KMS-11 (cell line): ENCODE measurements around the gene TSPAN14.
"Not testable (repeated sequence)": the region's sequence is repeated elsewhere in the genome, so short reads cannot be mapped to it uniquely, and the experiment has no call there.

Experiments used
- H2AFZ ChIP-seq: fragments of 200-600 bp; sonication (generic); 2 replicates; pipeline ENCODE4 v1.6.1; 2016; ENCODE audit warnings: antibody characterized with exemption, mixed run types, low read depth
- H3K27ac ChIP-seq: fragments of 200-600 bp; sonication (generic); 2 replicates; pipeline ENCODE4 v1.6.1; 2016; ENCODE audit warnings: mild to moderate bottlenecking, mixed run types
- H3K27me3 ChIP-seq: fragments of 200-600 bp; sonication (generic); 2 replicates; pipeline ENCODE4 v1.6.1; 2017; ENCODE audit warnings: mild to moderate bottlenecking, low read depth, mixed run types, moderate library complexity; ENCODE audit not compliant: insufficient read depth
- H3K36me3 ChIP-seq: fragments of 200-600 bp; sonication (generic); 2 replicates; pipeline ENCODE4 v1.6.1; 2017; ENCODE audit warnings: mild to moderate bottlenecking, mixed run types; ENCODE audit not compliant: insufficient read depth
- H3K4me1 ChIP-seq: fragments of 200-600 bp; sonication (generic); 2 replicates; pipeline ENCODE4 v1.6.1; 2016; ENCODE audit warnings: mild to moderate bottlenecking, low read depth, mixed run types; ENCODE audit not compliant: poor library complexity, severe bottlenecking
- H3K4me2 ChIP-seq: fragments of 200-600 bp; sonication (generic); 2 replicates; pipeline ENCODE4 v1.7.0; 2016; ENCODE audit warnings: mild to moderate bottlenecking, mixed run types
- H3K4me3 ChIP-seq: fragments of 200-600 bp; sonication (generic); IDR thresholded peaks from 2 replicates; pipeline ENCODE4 v1.6.1; 2017; ENCODE audit warnings: low read depth, low read length, mixed read lengths; ENCODE audit not compliant: insufficient read depth
- H3K79me2 ChIP-seq: fragments of 200-600 bp; sonication (generic); 2 replicates; pipeline ENCODE4 v1.6.1; 2016; ENCODE audit warnings: low read depth, mixed run types; ENCODE audit not compliant: insufficient read depth
- H3K9ac ChIP-seq: fragments of 200-600 bp; sonication (generic); 2 replicates; pipeline ENCODE4 v1.6.1; 2016; ENCODE audit warnings: mild to moderate bottlenecking, mixed run types
- H4K20me1 ChIP-seq: fragments of 200-600 bp; sonication (generic); 2 replicates; pipeline ENCODE4 v1.6.1; 2016; ENCODE audit warnings: mild to moderate bottlenecking, mixed run types; ENCODE audit not compliant: insufficient read depth
- TF ChIP-seq, protein P1 (sequence below): fragments of 200-600 bp; sonication (generic); conservative IDR thresholded peaks from 2 replicates; pipeline ENCODE4 v1.6.1; 2017; ENCODE audit warnings: low read depth, mild to moderate bottlenecking, antibody characterized with exemption, low read length, moderate library complexity, mixed read lengths

The TSPAN14 gene

DNA sequence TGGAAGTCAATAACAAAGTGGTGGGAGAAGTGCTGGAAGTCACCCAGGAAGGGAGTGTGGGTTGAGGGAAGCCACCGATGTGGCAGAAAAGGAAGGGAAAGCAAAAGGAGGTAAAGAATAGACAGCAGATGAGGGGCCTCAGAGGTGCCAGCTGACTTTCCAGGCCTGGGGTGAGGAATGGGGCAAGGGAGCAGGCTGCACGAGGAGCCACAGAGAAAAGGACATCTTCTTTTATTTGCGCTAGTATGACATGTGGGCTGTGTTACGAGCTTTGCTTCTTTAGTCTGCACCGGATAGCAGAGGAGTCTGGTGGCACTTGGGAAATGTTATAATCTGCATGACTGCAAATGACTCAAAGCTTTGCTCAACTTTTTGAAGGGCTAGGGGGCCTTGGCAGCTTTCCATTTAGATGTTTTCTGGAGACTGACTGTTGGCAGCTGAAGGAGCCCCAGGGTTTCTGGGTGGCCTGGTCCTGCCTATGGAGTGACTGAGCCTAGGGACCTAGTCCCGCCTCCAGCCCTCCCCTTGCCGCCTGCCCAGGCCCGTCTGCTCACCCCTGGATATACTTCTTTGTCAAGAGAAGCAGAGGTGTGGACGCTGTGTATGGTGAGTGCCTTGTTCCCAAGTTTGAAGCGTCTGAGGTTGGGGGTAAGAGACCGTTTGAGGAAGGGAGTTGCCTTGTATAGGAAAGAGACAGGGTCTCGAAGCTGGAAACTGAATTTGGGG, 40.7 kb upstream of the TSPAN14 start:
- no peak overlapping the region for H3K9ac ChIP-seq
- TF ChIP-seq, protein P1, sequence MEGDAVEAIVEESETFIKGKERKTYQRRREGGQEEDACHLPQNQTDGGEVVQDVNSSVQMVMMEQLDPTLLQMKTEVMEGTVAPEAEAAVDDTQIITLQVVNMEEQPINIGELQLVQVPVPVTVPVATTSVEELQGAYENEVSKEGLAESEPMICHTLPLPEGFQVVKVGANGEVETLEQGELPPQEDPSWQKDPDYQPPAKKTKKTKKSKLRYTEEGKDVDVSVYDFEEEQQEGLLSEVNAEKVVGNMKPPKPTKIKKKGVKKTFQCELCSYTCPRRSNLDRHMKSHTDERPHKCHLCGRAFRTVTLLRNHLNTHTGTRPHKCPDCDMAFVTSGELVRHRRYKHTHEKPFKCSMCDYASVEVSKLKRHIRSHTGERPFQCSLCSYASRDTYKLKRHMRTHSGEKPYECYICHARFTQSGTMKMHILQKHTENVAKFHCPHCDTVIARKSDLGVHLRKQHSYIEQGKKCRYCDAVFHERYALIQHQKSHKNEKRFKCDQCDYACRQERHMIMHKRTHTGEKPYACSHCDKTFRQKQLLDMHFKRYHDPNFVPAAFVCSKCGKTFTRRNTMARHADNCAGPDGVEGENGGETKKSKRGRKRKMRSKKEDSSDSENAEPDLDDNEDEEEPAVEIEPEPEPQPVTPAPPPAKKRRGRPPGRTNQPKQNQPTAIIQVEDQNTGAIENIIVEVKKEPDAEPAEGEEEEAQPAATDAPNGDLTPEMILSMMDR: no peak
- H3K36me3 ChIP-seq: no peaks in the 10 kb centered on the region
- no peak overlapping the region for H3K4me2 ChIP-seq
- H3K4me3 ChIP-seq: no peak overlapping the region
- H3K27me3 ChIP-seq: no peaks in the 10 kb centered on the region
- H4K20me1 ChIP-seq: no peaks in the 10 kb centered on the region
- no peaks in the 10 kb centered on the region for H3K79me2 ChIP-seq
- H3K27ac ChIP-seq: no peak overlapping the region
- H2AFZ ChIP-seq: no peak overlapping the region
- H3K4me1 ChIP-seq: no peaks in the 10 kb centered on the region

DNA sequence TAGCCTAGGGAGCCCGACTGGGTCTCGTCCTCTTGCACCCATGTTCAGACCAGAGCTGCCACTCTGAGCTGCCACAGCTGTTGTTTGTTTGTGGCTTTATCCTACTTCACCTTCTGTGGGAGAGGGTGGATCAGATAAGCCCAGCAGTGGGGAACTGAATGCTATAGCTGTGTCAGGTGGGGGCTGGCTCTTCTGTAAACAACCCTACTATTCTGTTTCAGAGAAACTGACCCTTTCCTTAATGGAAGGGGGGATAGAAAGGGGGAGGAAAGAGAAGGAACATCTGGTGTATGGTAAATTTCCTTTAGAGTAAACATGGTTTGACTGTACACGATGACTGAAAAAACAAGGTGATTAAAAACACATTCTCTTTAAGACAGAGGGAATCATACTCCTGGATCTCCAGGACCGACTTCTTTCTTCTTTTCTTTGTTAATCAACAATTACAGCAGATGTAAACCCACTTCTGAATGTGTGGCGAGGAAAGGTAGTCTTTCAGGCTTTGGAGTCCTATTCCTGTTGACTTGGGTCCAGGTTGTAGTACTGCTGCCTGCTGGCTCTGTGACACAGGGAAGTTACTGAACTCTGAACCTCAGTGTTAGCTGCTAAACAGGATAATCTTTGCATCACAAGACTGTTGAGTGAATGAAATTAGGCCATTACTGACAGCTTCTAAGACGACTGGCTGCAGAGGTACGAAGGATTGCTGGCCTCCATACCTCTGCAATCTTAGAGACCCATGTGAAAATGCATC, 39.8 kb upstream of the TSPAN14 start:
- Histone ChIP-seq H3K27me3 (no peaks in the 10 kb centered on the region), H3K27ac (no peak overlapping the region), H3K36me3 (no peaks in the 10 kb centered on the region), H3K4me1 (no peaks in the 10 kb centered on the region), H3K79me2 (no peaks in the 10 kb centered on the region), H3K9ac (no peak overlapping the region), H3K4me3 (no peak overlapping the region), H4K20me1 (no peaks in the 10 kb centered on the region), H2AFZ (no peak overlapping the region), H3K4me2 (no peak overlapping the region)
- TF ChIP-seq, protein P1: no peak

DNA sequence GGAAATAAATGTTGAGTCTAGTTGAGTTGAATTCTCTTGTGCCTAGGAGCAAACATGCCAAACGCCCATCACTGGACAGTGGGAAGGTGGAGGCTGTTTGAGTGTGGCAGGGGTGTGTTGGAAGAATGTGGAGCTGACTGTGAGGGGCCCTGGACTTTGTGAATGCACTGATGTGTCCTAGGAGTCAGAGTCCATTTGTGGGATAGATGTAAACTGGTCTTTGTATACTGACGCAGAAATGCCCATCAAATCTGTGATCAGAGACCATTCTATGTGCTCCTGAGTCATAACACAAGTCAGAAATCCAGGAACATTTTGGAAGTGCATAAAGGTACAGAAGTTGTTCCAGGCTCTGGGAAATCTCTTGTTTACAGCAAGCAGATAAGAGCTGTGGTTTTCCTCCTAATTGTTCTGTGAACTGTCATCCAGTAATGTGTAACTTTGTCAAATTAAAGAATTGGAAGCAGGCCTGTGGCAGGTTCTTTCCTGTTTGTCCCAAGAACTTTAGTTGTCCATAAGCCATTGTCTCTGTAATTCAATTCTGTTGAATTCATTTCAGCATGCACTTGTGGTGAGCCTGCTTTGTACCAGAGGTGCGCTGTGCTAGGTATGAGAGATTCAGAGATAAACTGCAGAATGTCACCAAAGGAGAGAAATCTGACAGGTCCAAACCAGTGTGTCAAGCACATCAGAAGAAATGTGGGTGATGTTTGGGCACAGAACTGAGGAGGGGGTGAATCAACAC, 38.2 kb upstream of the TSPAN14 start:
- no peaks in the 10 kb centered on the region for H4K20me1 ChIP-seq
- H3K4me3 ChIP-seq: no peak overlapping the region

DNA sequence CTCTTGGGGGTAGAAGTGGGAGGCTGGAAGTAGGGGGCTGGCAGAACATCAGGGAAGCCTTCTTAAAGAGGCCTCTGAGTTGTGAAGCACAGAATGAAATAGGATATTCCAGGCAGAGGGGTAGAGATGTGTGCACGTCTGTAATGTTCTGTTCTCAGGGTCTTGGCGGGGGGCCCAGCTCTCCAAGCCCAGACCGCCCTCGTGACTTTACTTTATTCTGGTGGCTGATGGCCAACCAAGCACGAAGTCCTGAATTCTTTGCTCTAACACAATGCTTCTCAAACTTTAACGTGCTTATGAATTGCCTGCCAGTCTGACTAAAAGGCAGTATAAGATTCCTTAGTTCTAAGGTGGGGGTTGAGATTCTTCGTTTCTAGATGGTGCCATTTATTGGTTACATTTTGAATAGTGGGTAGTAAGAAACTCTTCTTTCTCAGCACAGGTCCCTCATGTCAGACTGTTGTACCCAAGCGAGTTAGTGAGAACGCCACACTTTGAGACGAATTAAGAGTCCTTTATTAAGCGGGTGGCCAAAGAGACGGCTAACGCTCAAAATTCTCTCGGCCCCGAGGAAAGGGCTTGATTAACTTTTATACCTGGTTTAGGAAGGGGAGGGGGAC, 37.5 kb upstream of the TSPAN14 start:
- Histone ChIP-seq H3K9ac (no peak overlapping the region), H3K36me3 (no peaks in the 10 kb centered on the region), H3K4me3 (no peak overlapping the region), H3K27me3 (no peaks in the 10 kb centered on the region), H3K27ac (no peak overlapping the region), H3K79me2 (no peaks in the 10 kb centered on the region), H3K4me2 (no peak overlapping the region), H2AFZ (no peak overlapping the region), H3K4me1 (no peaks in the 10 kb centered on the region), H4K20me1 (no peaks in the 10 kb centered on the region)
- TF ChIP-seq, protein P1: no peak

More for the DNA sequence above, 38.2 kb upstream of the TSPAN14 start:
- H3K27me3 ChIP-seq: no peaks in the 10 kb centered on the region
- H2AFZ ChIP-seq: no peak overlapping the region
- no peak overlapping the region for H3K27ac ChIP-seq
- no peak overlapping the region for H3K4me2 ChIP-seq
- H3K4me1 ChIP-seq: no peaks in the 10 kb centered on the region
- H3K36me3 ChIP-seq: no peaks in the 10 kb centered on the region
- no peaks in the 10 kb centered on the region for H3K79me2 ChIP-seq
- TF ChIP-seq, protein P1: no peak
- no peak overlapping the region for H3K9ac ChIP-seq

DNA sequence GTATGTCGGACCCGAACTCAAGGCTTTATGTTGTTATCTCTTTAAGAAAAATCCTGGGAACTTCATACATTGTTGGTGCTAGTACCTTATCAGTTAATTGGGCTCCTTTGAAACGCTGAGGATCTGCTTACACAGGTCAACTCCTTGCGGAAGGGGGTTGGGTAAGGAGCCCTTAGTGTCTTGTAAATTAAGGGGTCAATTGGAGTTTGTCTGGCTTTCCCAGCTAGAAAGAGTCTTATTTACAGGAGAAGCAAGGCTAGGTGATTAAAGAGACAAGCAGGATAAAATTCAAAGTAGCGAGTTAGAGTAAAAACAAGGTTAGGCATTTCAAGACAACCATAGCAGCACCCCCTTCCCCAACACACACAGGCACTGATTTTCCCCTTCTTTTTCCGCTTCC, 36.9 kb upstream of the TSPAN14 start:
- H3K4me1 ChIP-seq, H3K27me3 ChIP-seq, H4K20me1 ChIP-seq, H3K4me2 ChIP-seq, H3K79me2 ChIP-seq, H3K4me3 ChIP-seq, H3K9ac ChIP-seq, H3K27ac ChIP-seq, H3K36me3 ChIP-seq, H2AFZ ChIP-seq: not testable (repeated sequence)
